H9 (cell line): ENCODE results near the gene FIGNL2. TPM values are rescaled to one million over a fixed set of nuclear protein-coding genes. Genes with fewer than 3 reads are reported as not detected.
A peak's percentile ranks its signal among the peaks of the same experiment; 100 is the strongest.

Experiments
- DNase-seq: peaks from one replicate; pipeline ENCODE4 v3.0.0-alpha.2; 2017
- H2AFZ ChIP-seq: one replicate; pipeline ENCODE4 v1.6.1; 2013; ENCODE audit warnings: mild to moderate bottlenecking, low read length, control low read depth, moderate library complexity
- H2AK5ac ChIP-seq: 2 replicates; pipeline ENCODE4 v1.6.1; 2013; ENCODE audit warnings: low read length, control low read depth, mixed read lengths; ENCODE audit not compliant: insufficient read length
- H2BK120ac ChIP-seq: one replicate; pipeline ENCODE4 v1.6.1; 2013; ENCODE audit warnings: low read depth, mild to moderate bottlenecking, low read length, control low read depth, inconsistent platforms; ENCODE audit not compliant: poor library complexity, severe bottlenecking
- H2BK12ac ChIP-seq: 2 replicates; pipeline ENCODE4 v1.6.1; 2013; ENCODE audit warnings: low read length, control low read depth, mixed read lengths, low read depth; ENCODE audit not compliant: insufficient read length
- H2BK15ac ChIP-seq: 2 replicates; pipeline ENCODE4 v1.6.1; 2013; ENCODE audit warnings: low read depth, low read length, control low read depth
- H2BK20ac ChIP-seq: one replicate; pipeline ENCODE4 v1.6.1; 2013; ENCODE audit warnings: low read depth, mild to moderate bottlenecking, low read length, control low read depth, inconsistent platforms; ENCODE audit not compliant: poor library complexity, severe bottlenecking
- H2BK5ac ChIP-seq: 2 replicates; pipeline ENCODE4 v1.6.1; 2013; ENCODE audit warnings: low read length, control low read depth, mixed read lengths; ENCODE audit not compliant: insufficient read length
- H3K14ac ChIP-seq: 2 replicates; pipeline ENCODE4 v1.6.1; 2013; ENCODE audit warnings: low read length, control low read depth; ENCODE audit not compliant: insufficient read depth
- H3K18ac ChIP-seq: 2 replicates; pipeline ENCODE4 v1.6.1; 2013; ENCODE audit warnings: low read depth, mild to moderate bottlenecking, mixed read lengths, low read length, control low read depth; ENCODE audit not compliant: insufficient read length
- H3K23ac ChIP-seq: 2 replicates; pipeline ENCODE4 v1.6.1; 2013; ENCODE audit warnings: low read length, control low read depth, mixed read lengths, low read depth; ENCODE audit not compliant: insufficient read length
- H3K23me2 ChIP-seq: 2 replicates; pipeline ENCODE4 v1.6.1; 2013; ENCODE audit warnings: low read depth, mild to moderate bottlenecking, mixed read lengths, low read length, control low read depth; ENCODE audit not compliant: insufficient read length, poor library complexity, severe bottlenecking
- H3K27ac ChIP-seq: 2 replicates; pipeline ENCODE4 v1.5.1; 2013; ENCODE audit warnings: low read length, control low read depth, mixed read lengths, low read depth; ENCODE audit not compliant: insufficient read length
- H3K27me3 ChIP-seq: 2 replicates; pipeline ENCODE4 v1.6.1; 2013; ENCODE audit warnings: low read length, control low read depth, inconsistent platforms; ENCODE audit not compliant: insufficient read depth
- H3K4ac ChIP-seq: 2 replicates; pipeline ENCODE4 v1.6.1; 2013; ENCODE audit warnings: low read depth, mild to moderate bottlenecking, control low read depth, inconsistent platforms, low read length, moderate library complexity
- H3K4me1 ChIP-seq: 2 replicates; pipeline ENCODE4 v1.6.1; 2013; ENCODE audit warnings: low read length, control low read depth, inconsistent platforms; ENCODE audit not compliant: insufficient read depth
- H3K4me2 ChIP-seq: 2 replicates; pipeline ENCODE4 v1.6.1; 2013; ENCODE audit warnings: low read length, control low read depth, mixed read lengths; ENCODE audit not compliant: insufficient read length, insufficient read depth
- H3K56ac ChIP-seq: 2 replicates; pipeline ENCODE4 v1.6.1; 2013; ENCODE audit warnings: low read depth, mild to moderate bottlenecking, mixed read lengths, low read length, control low read depth; ENCODE audit not compliant: insufficient read length
- H3K79me1 ChIP-seq: 2 replicates; pipeline ENCODE4 v1.6.1; 2013; ENCODE audit warnings: low read depth, mild to moderate bottlenecking, moderate library complexity, low read length, control low read depth, inconsistent platforms; ENCODE audit not compliant: insufficient read depth, poor library complexity, severe bottlenecking
- H3K79me2 ChIP-seq: 2 replicates; pipeline ENCODE4 v1.6.1; 2013; ENCODE audit warnings: low read length, control low read depth, inconsistent platforms; ENCODE audit not compliant: insufficient read depth
- H3K9ac ChIP-seq: 2 replicates; pipeline ENCODE4 v1.6.1; 2013; ENCODE audit warnings: low read length, control low read depth, mixed read lengths; ENCODE audit not compliant: insufficient read length; ENCODE audit errors: extremely low read depth
- H3K9me3 ChIP-seq: one replicate; pipeline ENCODE4 v1.6.1; 2013; ENCODE audit warnings: low read depth, low read length, inconsistent platforms; ENCODE audit not compliant: control insufficient read depth
- H3T11ph ChIP-seq: one replicate; pipeline ENCODE4 v1.6.1; 2013; ENCODE audit warnings: mild to moderate bottlenecking, low read length, control low read depth, inconsistent platforms
- H4K20me1 ChIP-seq: one replicate; pipeline ENCODE4 v1.6.1; 2013; ENCODE audit not compliant: control insufficient read depth, insufficient read length, insufficient read depth
- H4K5ac ChIP-seq: 2 replicates; pipeline ENCODE4 v1.6.1; 2013; ENCODE audit warnings: low read depth, mild to moderate bottlenecking, mixed read lengths, low read length, control low read depth; ENCODE audit not compliant: insufficient read length
- H4K8ac ChIP-seq: replicated peaks from 2 replicates; pipeline ENCODE4 v1.6.1; 2013; ENCODE audit warnings: low read length, control low read depth, mixed read lengths, low read depth; ENCODE audit not compliant: insufficient read length
- H4K91ac ChIP-seq: 2 replicates; pipeline ENCODE4 v1.6.1; 2013; ENCODE audit warnings: low read depth, mild to moderate bottlenecking, moderate library complexity, mixed read lengths, low read length, control low read depth; ENCODE audit not compliant: insufficient read length
- H3K27ac Mint-ChIP-seq, 3 experiments: 2 replicates in 2 of 3; 3 replicates in 1 of 3; pipeline ENCODE4 v1.8.0; 2020 to 2021; ENCODE audit warnings: mixed read lengths in 3 of 3, mild to moderate bottlenecking in 1 of 3, moderate library complexity in 1 of 3
- H3K27me3 Mint-ChIP-seq: 2 replicates; pipeline ENCODE4 v1.8.0; 2021; ENCODE audit warnings: low read depth, mild to moderate bottlenecking, moderate library complexity, mixed read lengths
- H3K36me3 Mint-ChIP-seq, 3 experiments: 2 replicates in 2 of 3; 3 replicates in 1 of 3; pipeline ENCODE4 v1.8.0; 2020 to 2021; ENCODE audit warnings: low read depth in 3 of 3, mixed read lengths in 3 of 3; ENCODE audit not compliant: insufficient read depth in 1 of 3
- H3K4me1 Mint-ChIP-seq, 2 experiments: 2 replicates each; pipeline ENCODE4 v1.8.0; 2020; ENCODE audit warnings: mixed read lengths in 2 of 2
- H3K4me3 Mint-ChIP-seq, 2 experiments: 2 replicates in 1 of 2; 3 replicates in 1 of 2; pipeline ENCODE4 v1.8.0; 2020 to 2021; ENCODE audit warnings: mild to moderate bottlenecking in 2 of 2, mixed read lengths in 2 of 2, moderate library complexity in 1 of 2
- H3K9me3 Mint-ChIP-seq, 2 experiments: 2 replicates in 1 of 2; 3 replicates in 1 of 2; pipeline ENCODE4 v1.8.0; 2020; ENCODE audit warnings: mild to moderate bottlenecking in 2 of 2, mixed read lengths in 2 of 2, moderate library complexity in 1 of 2
- CTCF ChIP-seq: fragments of 200-600 bp; sonication (generic); conservative IDR thresholded peaks from 3 replicates; pipeline ENCODE4 v1.8.0; 2021; ENCODE audit warnings: antibody characterized with exemption, mild to moderate bottlenecking
- WGBS: extraction: QIAGEN DNeasy Blood & Tissue Kit; methylation state at CpG from one replicate; pipeline ENCODE4 v1.1.7; 2013; ENCODE audit warnings: missing lambda C conversion rate, low lambda C conversion rate, mixed read lengths; ENCODE audit not compliant: insufficient read length; ENCODE audit errors: extremely low coverage; 5-methylcytosine and 5-hydroxymethylcytosine counted together
- total RNA-seq: library from RNA; stranded (reverse); gene quantifications from 2 replicates; pipeline ENCODE4 v1.2.1, GENCODE V29; 2021

Gene FIGNL2
- total RNA-seq, 1 experiment from 2014 or later = 19.7 TPM

- H2BK12ac ChIP-seq = no peak overlapping the region
- H2BK15ac ChIP-seq = no peak overlapping the region
- Mint-ChIP-seq H3K36me3 (peaks cover 0 to 5% (median 3%) of the 10 kb centered on the region in 3 experiments; a peak in 3 of 7 replicates), H3K4me1 (peaks cover 68 to 85% of the 10 kb centered on the region in 2 experiments), H3K9me3 (no peaks in the 10 kb centered on the region), H3K27ac (peak overlapping the region in 2 of 3 experiments; percentile 50 to 86; a peak in 2 of 7 replicates), H3K27me3 (peaks cover 17% of the 10 kb centered on the region), H3K4me3 (no peak overlapping the region)
- no peak overlapping the region for H3K56ac ChIP-seq
- no peaks in the 10 kb centered on the region for H4K20me1 ChIP-seq
- no peak overlapping the region for H3K4me2 ChIP-seq
- peaks cover 2% of the 10 kb centered on the region; the same call in 1 of the 2 replicates for H3K4me1 ChIP-seq
- no peaks in the 10 kb centered on the region for H3K23me2 ChIP-seq
- no peak overlapping the region for H3K18ac ChIP-seq
- no peak overlapping the region for H4K91ac ChIP-seq
- WGBS = no CpG with 5 or more reads among the region's 6 CpGs
- no peaks in the 10 kb centered on the region for H3K79me1 ChIP-seq
- H3K4ac ChIP-seq = no peak overlapping the region
- H4K5ac ChIP-seq = no peak overlapping the region
- H3K79me2 ChIP-seq = no peaks in the 10 kb centered on the region
- no peak overlapping the region for H2AK5ac ChIP-seq
- H3K14ac ChIP-seq = no peak overlapping the region
- no peak overlapping the region for H2BK5ac ChIP-seq
- no peak overlapping the region for H3K23ac ChIP-seq
- H3K27me3 ChIP-seq = no peaks in the 10 kb centered on the region
- H4K8ac ChIP-seq = no peak overlapping the region
- H3K27ac ChIP-seq = no peak overlapping the region
- H3T11ph ChIP-seq = no peak overlapping the region
- DNase-seq = no peak
- no peak overlapping the region for H2BK20ac ChIP-seq
- H2BK120ac ChIP-seq = no peak overlapping the region
- no peaks in the 10 kb centered on the region for H3K9me3 ChIP-seq
- no peak overlapping the region for H2AFZ ChIP-seq
- TF ChIP-seq CTCF = no peak
- no peak overlapping the region for H3K9ac ChIP-seq
Measured at GRCh38 chr12:51836827-51837173, 11.7 kb downstream of the FIGNL2 start.
